Endothelial cell of umbilical vein (primary cell): Measurements from ENCODE around the gene ARPC1A.

ENCODE experiments used
- CTCF ChIP-seq, 2 donors: IDR thresholded peaks; 1 replicate in 1 of 2; 2 replicates in 1 of 2; pipeline ENCODE4 v1.5.1; 2011; ENCODE audit warnings: low read length in 2 of 2, mild to moderate bottlenecking in 2 of 2, moderate library complexity in 2 of 2, control low read depth in 1 of 2, inconsistent platforms in 1 of 2, low read depth in 1 of 2; ENCODE audit not compliant: insufficient read depth in 1 of 2; ENCODE audit errors: extremely low read depth in 1 of 2
- EZH2 ChIP-seq: IDR thresholded peaks from 2 replicates; pipeline ENCODE4 v1.6.1; 2012; ENCODE audit warnings: borderline replicate concordance, low read depth, mild to moderate bottlenecking, moderate library complexity, low read length, inconsistent platforms; ENCODE audit not compliant: severe bottlenecking
- POLR2AphosphoS5 ChIP-seq: IDR thresholded peaks from 2 replicates; pipeline ENCODE4 v1.6.1; 2012; ENCODE audit warnings: low read depth, mild to moderate bottlenecking, control low read depth, low read length, moderate library complexity; ENCODE audit not compliant: insufficient read depth

- TF ChIP-seq CTCF (IDR thresholded peaks at IDR 0.05; ENCODE audit: extremely low read depth in 1 of 2, insufficient read depth in 1 of 2, low read depth in 1 of 2, low read length in 2 of 2) (no peak), EZH2 (no peak), POLR2AphosphoS5 (no peak)
Measured at GRCh38 chr7:99308461-99309074, 17.1 kb upstream of the ARPC1A start.
